Hematopoietic multipotent progenitor cell treated with erythropoietin and hydrocortisone succinate and interleukin-3 and kit ligand, for 4 days (in vitro differentiated cells): ENCODE data around the gene MPL.

Source experiments
- DNase-seq: peaks from one replicate; pipeline ENCODE4 v3.0.0-alpha.2; 2015

The MPL gene

DNA sequence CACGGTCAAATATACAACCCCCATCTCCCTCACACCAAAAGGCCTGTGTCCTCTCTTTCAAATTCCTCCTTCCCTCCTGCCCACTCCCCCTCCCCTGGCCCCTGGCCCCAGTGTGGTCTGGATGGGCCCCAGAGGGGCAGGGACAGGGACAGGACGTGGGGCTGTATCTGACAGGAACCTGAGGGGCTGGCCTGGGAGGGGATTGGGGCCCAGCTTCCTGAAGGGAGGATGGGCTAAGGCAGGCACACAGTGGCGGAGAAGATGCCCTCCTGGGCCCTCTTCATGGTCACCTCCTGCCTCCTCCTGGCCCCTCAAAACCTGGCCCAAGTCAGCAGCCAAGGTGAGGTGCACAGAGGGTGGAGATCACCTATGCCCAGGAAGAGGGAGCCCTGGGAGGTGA lies at the start of gene MPL:
TSS of gene MPL (plus strand) at position 231 of the 400 bp plus-strand sequence. CDS start at position 262, 31 bp downstream.
- peak; percentile 50 for DNase-seq

GRCh38 chr1:43288058-43288784 lies 49.4 kb upstream of the MPL start:
- DNase-seq: no peak

- DNase-seq: no peak
Measured at GRCh38 chr1:43288785-43289706, 48.6 kb upstream of the MPL start.

DNA sequence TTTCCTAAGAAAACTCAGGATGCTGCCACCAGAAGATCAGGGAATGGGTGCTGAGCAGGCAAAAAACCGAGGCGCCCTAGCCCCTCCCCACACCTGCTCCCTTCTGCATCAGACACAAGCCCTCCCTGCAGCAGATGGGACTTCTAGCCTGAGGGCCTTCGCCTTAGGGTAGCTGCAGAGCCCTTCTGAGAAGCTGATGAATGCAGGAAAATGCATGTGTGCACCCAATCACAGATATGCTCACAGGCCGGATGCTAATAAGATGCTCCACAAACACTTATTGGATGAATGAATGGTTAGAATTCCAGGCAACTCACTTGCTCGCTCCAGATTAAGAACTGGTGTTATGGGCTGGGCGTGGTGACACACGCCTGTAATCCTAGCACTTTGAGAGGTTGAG lies 45.4 kb upstream of the MPL start:
- DNase-seq: no peak

DNA sequence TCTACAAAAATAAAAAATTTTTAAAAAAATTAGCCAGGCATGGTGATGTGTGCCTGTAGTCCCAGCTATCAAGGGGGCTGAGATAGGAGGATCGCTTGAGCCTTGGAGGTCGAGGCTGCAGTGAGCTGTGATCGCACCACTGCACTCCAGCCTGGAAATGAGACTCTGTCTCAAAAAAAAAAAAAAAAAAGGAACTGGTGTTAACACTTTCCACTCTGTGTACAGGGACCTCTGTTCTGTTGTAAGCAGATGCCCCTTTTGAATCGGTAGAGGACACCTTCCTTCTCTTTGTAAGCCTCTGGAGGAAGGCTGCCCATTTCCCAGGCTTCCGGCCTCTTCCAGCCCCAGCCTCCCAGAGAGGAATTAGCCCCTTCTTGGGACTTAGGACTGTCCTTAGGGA lies 44.9 kb upstream of the MPL start:
- no peak for DNase-seq

- DNase-seq: no peak
Measured at GRCh38 chr1:43293176-43293575, 44.4 kb upstream of the MPL start.

DNA sequence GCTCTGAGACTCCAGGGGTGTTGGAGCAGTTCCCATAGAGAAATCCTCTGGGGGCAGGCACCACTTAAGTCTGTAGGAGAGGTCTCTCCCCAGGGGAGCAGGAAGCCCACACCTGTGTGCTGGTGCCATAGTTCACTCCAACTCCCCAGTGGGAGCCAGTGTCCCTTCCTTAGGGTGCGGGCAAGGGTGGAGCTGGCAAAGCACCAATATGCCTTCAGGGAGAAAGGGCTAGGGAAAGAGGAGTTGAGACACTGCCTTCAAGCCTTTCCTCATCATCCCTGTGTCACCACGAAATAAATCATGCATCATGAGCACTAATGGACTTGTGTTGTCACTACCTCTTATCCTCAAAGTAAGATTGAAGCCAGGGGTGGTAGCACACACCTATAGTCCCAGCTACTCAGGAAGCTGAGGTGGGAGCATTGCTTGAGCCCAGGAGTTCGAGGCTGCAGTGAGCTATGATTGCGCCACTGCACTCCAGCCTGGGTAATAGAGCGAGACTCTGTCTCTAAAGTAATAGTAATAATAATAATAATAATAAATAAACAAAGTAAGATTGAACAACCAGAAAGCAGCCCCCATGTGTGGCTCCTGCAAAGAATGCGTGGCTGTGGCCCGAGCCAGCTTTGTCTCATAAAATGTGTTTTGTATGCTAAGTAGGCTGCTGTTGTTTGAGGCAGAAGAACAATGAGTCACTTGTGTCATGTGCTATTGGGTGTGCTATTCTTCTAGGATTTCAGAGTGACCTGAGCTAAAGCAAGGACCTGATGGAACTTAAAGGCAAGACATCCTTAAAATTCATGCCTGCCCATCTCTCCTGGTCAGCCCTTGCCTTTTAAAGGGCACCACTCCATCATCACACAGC lies 43.5 kb upstream of the MPL start:
- DNase-seq: no peak

DNA sequence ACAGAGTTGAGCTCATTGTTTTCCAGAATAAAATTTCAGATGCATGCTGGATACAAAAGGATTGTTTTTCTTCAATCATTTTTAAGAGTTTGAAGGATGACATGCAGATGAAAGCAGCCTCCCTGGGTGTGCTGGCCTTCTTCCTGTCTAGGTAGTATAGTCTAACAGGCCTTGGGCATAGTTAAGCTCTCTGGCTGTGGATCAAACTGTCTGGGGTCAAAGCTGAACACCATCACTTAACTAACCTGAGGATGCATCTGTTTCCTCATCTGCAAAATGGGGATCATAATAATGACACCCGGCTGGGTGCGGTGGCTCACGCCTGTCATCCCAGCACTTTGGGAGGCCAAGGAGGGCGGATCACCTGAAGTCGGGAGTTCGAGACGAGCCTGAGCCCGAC lies 42.9 kb upstream of the MPL start:
- DNase-seq: no peak

GRCh38 chr1:43296207-43296606 lies 41.4 kb upstream of the MPL start:
- DNase-seq: no peak

DNA sequence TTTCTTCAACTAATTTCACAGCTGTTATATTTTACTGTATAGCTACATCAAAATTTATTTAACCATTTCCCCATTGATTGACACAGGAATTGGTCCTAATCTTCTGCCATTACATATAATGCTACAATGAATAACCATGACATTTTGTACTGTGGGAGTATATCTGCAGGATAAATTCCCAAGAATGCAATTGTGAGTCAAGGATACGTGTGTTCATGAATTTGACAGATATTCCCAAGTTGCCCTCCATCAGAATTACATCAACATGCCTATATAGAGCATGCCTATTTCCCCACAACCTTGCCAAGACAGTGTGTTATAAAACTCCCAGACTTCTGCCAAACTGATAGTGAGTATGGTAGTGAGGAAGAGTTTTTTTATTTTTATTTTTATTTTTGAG lies 39.6 kb upstream of the MPL start:
- no peak for DNase-seq

GRCh38 chr1:43299101-43299500 lies 38.5 kb upstream of the MPL start:
- no peak for DNase-seq

GRCh38 chr1:43300378-43301094 lies 37.1 kb upstream of the MPL start, which contains the start of gene TIE1:
TSS of gene TIE1 (plus strand) at chr1:43300982. CDS start at chr1:43301072, 90 bp downstream.
- DNase-seq: peak; percentile 27

GRCh38 chr1:43302201-43302600 lies 35.4 kb upstream of the MPL start:
- DNase-seq: no peak

DNA sequence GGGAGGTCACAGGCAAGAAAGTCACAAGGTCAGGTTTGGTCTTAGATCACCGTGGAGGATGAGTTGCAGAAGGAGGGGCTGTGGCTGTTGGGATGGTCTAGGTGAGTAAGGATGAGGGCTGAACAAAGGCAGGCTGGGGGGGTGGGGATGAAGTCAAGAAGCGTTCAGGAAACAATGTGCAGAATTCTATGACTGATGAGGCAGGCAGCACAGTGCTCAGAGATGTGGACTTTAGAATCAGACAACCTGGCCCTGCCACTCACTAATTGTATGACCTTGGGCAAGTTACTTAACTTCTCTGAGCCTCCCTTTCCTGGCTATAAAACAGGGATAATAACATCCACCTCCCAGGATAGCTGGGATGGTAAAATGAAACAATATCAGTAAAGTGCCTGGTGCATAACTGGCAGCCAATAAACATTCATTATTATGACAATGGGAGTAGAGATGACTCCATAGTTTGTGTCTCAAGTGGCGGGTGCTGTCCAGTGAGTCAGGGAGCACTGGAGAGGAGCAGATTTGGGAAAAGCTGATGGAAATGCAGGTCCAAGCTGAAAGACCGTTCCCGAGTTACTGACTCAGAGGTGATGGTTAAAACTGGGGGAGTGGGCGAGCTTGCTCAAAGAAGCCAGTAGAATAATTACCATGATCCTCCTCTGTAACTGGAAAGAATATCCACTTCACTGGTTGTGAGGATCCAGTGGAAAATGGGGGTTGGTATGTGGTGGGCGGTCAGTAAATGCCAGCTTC lies 34.7 kb upstream of the MPL start:
- DNase-seq: no peak

- DNase-seq: no peak
Measured at GRCh38 chr1:43303471-43304313, 33.9 kb upstream of the MPL start.

- DNase-seq: no peak
Measured at GRCh38 chr1:43304314-43304681, 33.3 kb upstream of the MPL start.

GRCh38 chr1:43304771-43305300 lies 32.8 kb upstream of the MPL start:
- no peak for DNase-seq

GRCh38 chr1:43305461-43305860 lies 32.2 kb upstream of the MPL start:
- DNase-seq: no peak

DNA sequence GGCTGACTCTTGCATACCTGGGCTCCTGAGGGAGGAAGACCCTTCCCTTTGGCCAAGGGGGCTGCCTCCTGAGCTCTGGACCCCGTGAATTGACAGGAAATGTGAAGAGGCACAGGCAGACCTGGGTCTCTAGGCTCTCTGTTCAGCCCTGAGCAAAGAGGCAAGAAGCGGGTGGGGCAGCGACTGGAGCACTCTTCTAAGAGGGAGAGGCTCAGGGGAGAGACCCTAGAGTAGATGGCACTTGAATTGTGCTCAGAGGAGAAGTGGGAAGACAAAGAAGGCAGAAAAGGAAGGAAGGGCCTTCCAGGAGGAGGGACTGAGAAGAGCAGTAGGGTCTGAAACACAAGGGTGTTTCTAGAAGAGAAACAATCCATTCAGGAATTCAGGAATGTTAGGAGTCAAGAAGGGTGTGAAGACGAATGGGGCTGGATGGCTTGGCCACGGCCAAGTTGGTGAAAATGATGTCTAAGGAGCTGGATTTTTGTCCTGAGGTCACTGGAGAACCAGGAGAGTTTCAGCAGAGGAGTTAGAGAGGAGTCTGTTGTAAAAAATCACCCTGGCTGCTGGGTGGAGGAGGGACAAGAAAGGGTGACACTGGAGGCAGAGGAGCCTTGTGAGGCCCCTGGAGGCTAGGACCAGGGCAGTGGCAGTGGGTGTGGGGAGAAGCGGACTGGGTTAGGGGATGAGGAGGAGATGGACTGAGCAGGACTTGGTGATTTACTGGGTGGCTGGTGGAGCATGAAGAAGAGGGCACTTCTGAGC lies 31.5 kb upstream of the MPL start:
- DNase-seq: no peak
